OCI-LY1 (cell line): ENCODE results near the gene SLC9A9.
A peak's percentile ranks its signal among the peaks of the same experiment; 100 is the strongest.

Experiments used
- CTCF ChIP-seq: fragments of 200-600 bp; sonication (generic), shearing (Covaris generic); IDR thresholded peaks from 2 replicates; pipeline ENCODE4 v1.5.1; 2017; ENCODE audit warnings: mild to moderate bottlenecking, antibody characterized with exemption, low read length, moderate library complexity, mixed read lengths
- EZH2 ChIP-seq: fragments of 200-600 bp; sonication (generic), shearing (Covaris generic); IDR thresholded peaks from 2 replicates; pipeline ENCODE4 v1.8.0; 2017; ENCODE audit warnings: borderline replicate concordance, mixed run types, mild to moderate bottlenecking, antibody characterized with exemption, low read length, moderate library complexity, mixed read lengths

DNA sequence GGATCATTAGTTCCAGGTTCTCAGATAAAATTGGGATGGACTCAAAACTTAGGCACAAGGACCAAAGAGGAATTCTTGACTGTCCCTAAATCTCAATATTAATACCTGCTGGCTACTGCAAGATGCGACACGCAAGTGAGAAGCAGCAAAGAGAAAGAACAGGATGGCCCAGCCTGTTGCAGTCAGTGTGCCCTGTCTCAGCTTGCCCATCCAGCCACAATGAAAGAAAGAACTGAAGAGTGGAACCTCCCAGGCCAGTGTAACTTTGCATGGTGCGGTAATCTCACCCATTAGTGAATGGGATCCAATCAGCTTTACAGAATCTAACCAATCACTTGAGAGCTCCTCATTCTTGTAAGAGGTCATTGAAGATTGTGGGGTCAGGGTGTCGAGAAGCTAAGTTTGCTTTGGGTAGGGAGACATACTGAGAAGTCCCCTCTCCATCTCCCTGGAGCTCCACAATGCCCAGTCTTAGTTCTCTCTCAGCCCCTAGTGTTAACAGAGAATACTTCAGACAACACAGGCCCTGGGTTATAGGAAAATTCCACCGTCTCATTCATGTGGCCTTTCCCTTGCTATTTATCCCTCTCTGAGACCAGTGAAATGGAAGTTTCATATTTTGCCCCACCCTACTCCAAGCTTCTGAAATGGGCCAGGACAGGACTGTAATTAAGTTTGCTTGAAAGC, 3.2 kb upstream of the SLC9A9 start:
- peak; percentile 5; the same call in 1 of the 2 replicates for TF ChIP-seq CTCF
- no peak for TF ChIP-seq EZH2
